Measurements from ENCODE around the gene ST8SIA3. TPM values are rescaled to one million over a fixed set of nuclear protein-coding genes. Genes with fewer than 3 reads are reported as not detected.

The ST8SIA3 gene
- total and polyA plus RNA-seq, 8 donors = 0.87 to 17.3 (median 3.9) TPM

GRCh38 chr18:57359433-57359832 is 7.1 kb downstream of the ST8SIA3 start:
- ATAC-seq (no peak), FAIRE-seq (no peak)
- intact Hi-C loops (cut with DNase I) = no loop called here

GRCh38 chr18:57362714-57363113 is 10.4 kb downstream of the ST8SIA3 start:
- FAIRE-seq (no peak), ATAC-seq (no peak), DNase-seq (no peak)
- Histone ChIP-seq H3K9me3 (no peaks in the 10 kb centered on the region), H3K27me3 (no peaks in the 10 kb centered on the region), H3K36me3 (no peaks in the 10 kb centered on the region), H3K4me1 (no peaks in the 10 kb centered on the region), H3K4me3 (no peak overlapping the region), H3K27ac (no peak overlapping the region)
- intact Hi-C loops (cut with DNase I) = no loop called here
- TF ChIP-seq, protein P1, sequence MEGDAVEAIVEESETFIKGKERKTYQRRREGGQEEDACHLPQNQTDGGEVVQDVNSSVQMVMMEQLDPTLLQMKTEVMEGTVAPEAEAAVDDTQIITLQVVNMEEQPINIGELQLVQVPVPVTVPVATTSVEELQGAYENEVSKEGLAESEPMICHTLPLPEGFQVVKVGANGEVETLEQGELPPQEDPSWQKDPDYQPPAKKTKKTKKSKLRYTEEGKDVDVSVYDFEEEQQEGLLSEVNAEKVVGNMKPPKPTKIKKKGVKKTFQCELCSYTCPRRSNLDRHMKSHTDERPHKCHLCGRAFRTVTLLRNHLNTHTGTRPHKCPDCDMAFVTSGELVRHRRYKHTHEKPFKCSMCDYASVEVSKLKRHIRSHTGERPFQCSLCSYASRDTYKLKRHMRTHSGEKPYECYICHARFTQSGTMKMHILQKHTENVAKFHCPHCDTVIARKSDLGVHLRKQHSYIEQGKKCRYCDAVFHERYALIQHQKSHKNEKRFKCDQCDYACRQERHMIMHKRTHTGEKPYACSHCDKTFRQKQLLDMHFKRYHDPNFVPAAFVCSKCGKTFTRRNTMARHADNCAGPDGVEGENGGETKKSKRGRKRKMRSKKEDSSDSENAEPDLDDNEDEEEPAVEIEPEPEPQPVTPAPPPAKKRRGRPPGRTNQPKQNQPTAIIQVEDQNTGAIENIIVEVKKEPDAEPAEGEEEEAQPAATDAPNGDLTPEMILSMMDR (IDR thresholded peaks at IDR 0.05) = no peak

More at GRCh38 chr18:57359433-57359832, 7.1 kb downstream of the ST8SIA3 start:
- H3K4me3 ChIP-seq = no peak overlapping the region
- H3K9me3 ChIP-seq = no peaks in the 10 kb centered on the region
- no peaks in the 10 kb centered on the region for H3K4me1 ChIP-seq
- WGBS, 2 donors = 34 to 45% methylated on average over 4 of the region's 4 CpGs
- H3K27ac ChIP-seq = no peak overlapping the region
- no peak for DNase-seq
- H3K27me3 ChIP-seq = no peaks in the 10 kb centered on the region
- TF ChIP-seq, protein P1 (IDR thresholded peaks at IDR 0.05) = no peak
- no peaks in the 10 kb centered on the region for H3K36me3 ChIP-seq

DNA sequence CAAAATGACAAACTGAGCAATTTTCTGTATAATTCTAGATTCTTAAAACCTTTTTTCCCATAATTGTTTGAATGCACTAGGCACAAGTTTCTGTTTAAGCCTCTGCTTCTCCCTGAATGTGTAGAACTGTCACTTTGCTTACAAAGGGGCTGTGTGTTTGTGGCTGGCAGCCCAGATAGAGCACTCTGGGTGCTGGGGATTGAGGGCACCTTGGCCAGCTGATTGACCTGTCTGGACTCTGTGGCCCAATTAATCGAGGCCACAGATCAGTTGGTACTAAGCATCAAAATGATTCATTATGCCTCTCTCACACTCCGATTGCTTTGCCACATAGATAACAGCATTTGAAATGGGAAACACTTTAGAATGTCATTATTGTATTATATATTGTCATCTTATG is 12.1 kb downstream of the ST8SIA3 start:
- Histone ChIP-seq H3K27ac (no peak overlapping the region), H3K4me1 (no peaks in the 10 kb centered on the region), H3K9me3 (no peaks in the 10 kb centered on the region), H3K4me3 (no peak overlapping the region), H3K27me3 (no peaks in the 10 kb centered on the region), H3K36me3 (no peaks in the 10 kb centered on the region)
- FAIRE-seq = no peak
- ATAC-seq = no peak
- intact Hi-C loops (cut with DNase I) = no loop called here
- WGBS, 2 donors = 40 to 63% methylated on average over 2 of the region's 2 CpGs
- TF ChIP-seq, protein P1 (IDR thresholded peaks at IDR 0.05) = no peak
- no peak for DNase-seq

GRCh38 chr18:57366528-57367081 is 14.2 kb downstream of the ST8SIA3 start:
- DNase-seq = no peak
- Histone ChIP-seq H3K27me3 (no peaks in the 10 kb centered on the region), H3K36me3 (no peaks in the 10 kb centered on the region), H3K4me1 (no peaks in the 10 kb centered on the region), H3K9me3 (no peaks in the 10 kb centered on the region), H3K4me3 (no peak overlapping the region), H3K27ac (no peak overlapping the region)
- intact Hi-C loops (cut with DNase I) = no loop called here
- TF ChIP-seq, protein P1 (IDR thresholded peaks at IDR 0.05) = no peak
- ATAC-seq = no peak
- no peak for FAIRE-seq
- WGBS, 2 donors = 54 to 72% methylated on average over 2 of the region's 2 CpGs

- Histone ChIP-seq H3K9me3 (no peaks in the 10 kb centered on the region), H3K27me3 (no peaks in the 10 kb centered on the region), H3K27ac (no peak overlapping the region), H3K36me3 (no peaks in the 10 kb centered on the region), H3K4me3 (no peak overlapping the region), H3K4me1 (no peaks in the 10 kb centered on the region)
- DNase-seq = no peak
- TF ChIP-seq, protein P1 (IDR thresholded peaks at IDR 0.05) = no peak
- WGBS, 2 donors = 75 to 81% methylated on average over 9 of the region's 9 CpGs
- intact Hi-C loops (cut with DNase I) = no loop called here
- ATAC-seq = no peak
- FAIRE-seq = no peak
Measured at GRCh38 chr18:57372444-57372843, 20.1 kb downstream of the ST8SIA3 start.
